Prostate gland (tissue), 2 donors: Measurements from ENCODE around the gene GFM2. TPM values are rescaled to one million over a fixed set of nuclear protein-coding genes. Genes with fewer than 3 reads are reported as not detected.

Experiments used
- DNase-seq: peaks from one replicate; pipeline ENCODE4 v3.0.0-alpha.2; 2019; ENCODE audit warnings: low spot score
- H3K27ac ChIP-seq, 2 donors: fragments of 200-600 bp; sonication (generic); 2 replicates each; pipeline ENCODE4 v1.5.1; 2017 to 2019
- H3K27me3 ChIP-seq: fragments of 200-600 bp; sonication (generic); replicated peaks from 2 replicates; pipeline ENCODE4 v1.5.1; 2019; ENCODE audit not compliant: insufficient read depth
- H3K36me3 ChIP-seq, 2 donors: fragments of 200-600 bp; sonication (generic); 1 replicate in 1 of 2; 2 replicates in 1 of 2; pipeline versions ENCODE4 v1.5.1 to v1.8.1; 2017 to 2019
- H3K4me1 ChIP-seq: fragments of 200-600 bp; sonication (generic); replicated peaks from 2 replicates; pipeline ENCODE4 v1.5.1; 2019
- H3K4me3 ChIP-seq, 2 donors: fragments of 200-600 bp; sonication (generic); 2 replicates each; pipeline ENCODE4 v1.5.1; 2017 to 2019
- H3K9me3 ChIP-seq: fragments of 200-600 bp; sonication (generic); 2 replicates; pipeline ENCODE4 v1.5.1; 2017
- POLR2A ChIP-seq: fragments of 450-650 bp; IDR thresholded peaks from one replicate; pipeline ENCODE4 v1.6.1; 2016; ENCODE audit warnings: antibody characterized with exemption, mild to moderate bottlenecking
- POLR2AphosphoS5 ChIP-seq: sonication (generic); formaldehyde crosslinking; IDR thresholded peaks from one replicate; pipeline ENCODE4 v1.6.1; 2017; ENCODE audit warnings: antibody characterized with exemption
- WGBS: methylation state at CpG from one replicate; pipeline ENCODE4 v1.1.5; 2018; 5-methylcytosine and 5-hydroxymethylcytosine counted together
- intact Hi-C: fragments of 100-400 bp; cut with DNase I; formaldehyde crosslinking; loops from one replicate; pipeline ENCODE4 v1.14.2; 2022
- total RNA-seq, 2 donors: library from RNA; depleted of rRNA; stranded (reverse); fragments of >200 nt; gene quantifications; one replicate each; pipeline ENCODE4 v1.1.0, GENCODE V29; 2016
- TF ChIP-seq, protein P1 (sequence below), 4 experiments: fragments of 200-600 bp in 2 of 4; fragments of 450-650 bp in 2 of 4; sonication (generic) in 2 of 4; IDR thresholded peaks; 1 replicate in 3 of 4; 2 replicates in 1 of 4; pipeline ENCODE4 v1.5.1; 2016 to 2019; ENCODE audit warnings: antibody characterized with exemption in 4 of 4, mild to moderate bottlenecking in 2 of 4, moderate library complexity in 2 of 4

GFM2 gene
- total RNA-seq, 2 donors from 2014 or later = 21.9 to 34.7 TPM

DNA sequence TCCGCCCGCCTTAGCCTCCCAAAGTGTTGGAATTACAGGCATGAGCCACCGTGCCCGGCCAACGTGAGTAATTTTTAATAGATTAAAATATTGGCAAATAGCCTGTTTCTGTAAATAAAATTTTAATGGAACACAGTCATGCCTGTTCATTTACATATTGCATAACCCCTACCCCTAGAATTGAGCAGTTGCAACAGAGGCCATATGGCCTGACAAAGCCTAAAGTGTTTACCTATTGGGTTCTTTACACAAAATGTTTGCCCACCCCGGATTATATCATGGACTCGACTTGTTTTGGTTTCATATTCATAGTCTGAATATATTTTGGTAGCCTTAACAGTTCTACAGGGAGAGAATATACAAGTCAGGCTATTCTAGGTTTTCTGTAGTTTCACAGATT, 5.4 kb upstream of the GFM2 start:
- peaks cover 0 to 2% of the 10 kb centered on the region in 2 donors for H3K36me3 ChIP-seq

GRCh38 chr5:74767579-74767913, 629 bp upstream of the GFM2 start:
- peak overlapping the region; percentile 80 to 81 for H3K27ac ChIP-seq
- intact Hi-C loops = loop anchor here (2.0 to 5.0 kb wide), 2 partner anchors 95 to 151 kb away; no protein-coding TSS in a partner anchor
- H3K4me1 ChIP-seq = peaks cover 5% of the 10 kb centered on the region
- no peak for TF ChIP-seq POLR2AphosphoS5
- WGBS = 0% methylated on average over 9 of the region's 9 CpGs
- no peaks in the 10 kb centered on the region for H3K27me3 ChIP-seq
- H3K4me3 ChIP-seq = peak overlapping the region; percentile 87 to 94
- no peaks in the 10 kb centered on the region for H3K9me3 ChIP-seq
- peaks cover 0 to 2% of the 10 kb centered on the region in 2 donors for H3K36me3 ChIP-seq
- DNase-seq = peak; percentile 4

More for the DNA sequence above, 5.4 kb upstream of the GFM2 start:
- H3K27ac ChIP-seq = no peak overlapping the region
- 67% methylated on average over 7 of the region's 7 CpGs for WGBS
- intact Hi-C loops = no loop called here
- DNase-seq = no peak
- TF ChIP-seq POLR2A (no peak), POLR2AphosphoS5 (no peak)
- TF ChIP-seq, protein P1, sequence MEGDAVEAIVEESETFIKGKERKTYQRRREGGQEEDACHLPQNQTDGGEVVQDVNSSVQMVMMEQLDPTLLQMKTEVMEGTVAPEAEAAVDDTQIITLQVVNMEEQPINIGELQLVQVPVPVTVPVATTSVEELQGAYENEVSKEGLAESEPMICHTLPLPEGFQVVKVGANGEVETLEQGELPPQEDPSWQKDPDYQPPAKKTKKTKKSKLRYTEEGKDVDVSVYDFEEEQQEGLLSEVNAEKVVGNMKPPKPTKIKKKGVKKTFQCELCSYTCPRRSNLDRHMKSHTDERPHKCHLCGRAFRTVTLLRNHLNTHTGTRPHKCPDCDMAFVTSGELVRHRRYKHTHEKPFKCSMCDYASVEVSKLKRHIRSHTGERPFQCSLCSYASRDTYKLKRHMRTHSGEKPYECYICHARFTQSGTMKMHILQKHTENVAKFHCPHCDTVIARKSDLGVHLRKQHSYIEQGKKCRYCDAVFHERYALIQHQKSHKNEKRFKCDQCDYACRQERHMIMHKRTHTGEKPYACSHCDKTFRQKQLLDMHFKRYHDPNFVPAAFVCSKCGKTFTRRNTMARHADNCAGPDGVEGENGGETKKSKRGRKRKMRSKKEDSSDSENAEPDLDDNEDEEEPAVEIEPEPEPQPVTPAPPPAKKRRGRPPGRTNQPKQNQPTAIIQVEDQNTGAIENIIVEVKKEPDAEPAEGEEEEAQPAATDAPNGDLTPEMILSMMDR (IDR thresholded peaks at IDR 0.05) = no peak
- no peak overlapping the region for H3K4me3 ChIP-seq
- H3K9me3 ChIP-seq = no peaks in the 10 kb centered on the region
- no peaks in the 10 kb centered on the region for H3K27me3 ChIP-seq
- H3K4me1 ChIP-seq = peaks cover 5% of the 10 kb centered on the region

- intact Hi-C loops = loop anchor here (2.0 to 5.0 kb wide), 2 partner anchors 94 to 152 kb away; no protein-coding TSS in a partner anchor
- H3K4me1 ChIP-seq = peaks cover 5% of the 10 kb centered on the region
- peak overlapping the region; percentile 80 to 81 for H3K27ac ChIP-seq
- no peaks in the 10 kb centered on the region for H3K27me3 ChIP-seq
- peak overlapping the region; percentile 87 to 94 for H3K4me3 ChIP-seq
- 0% methylated on average over 10 of the region's 10 CpGs for WGBS
- TF ChIP-seq POLR2AphosphoS5 = no peak
- TF ChIP-seq, protein P1 (IDR thresholded peaks at IDR 0.05) = peak in 3 of 4 experiments; percentile 39 to 69 (median 49)
- peaks cover 0 to 2% of the 10 kb centered on the region in 2 donors for H3K36me3 ChIP-seq
- DNase-seq = peak; percentile 10
- H3K9me3 ChIP-seq = no peaks in the 10 kb centered on the region
These were observed 484 bp downstream of the GFM2 start for GRCh38 chr5:74766418-74766848.

- 59% methylated on average over 27 of the region's 27 CpGs for WGBS
- intact Hi-C loops = loop anchor here (2.0 to 5.0 kb wide), 2 partner anchors 94 to 153 kb away; no protein-coding TSS in a partner anchor
- Histone ChIP-seq H3K27me3 (no peaks in the 10 kb centered on the region), H3K4me1 (peaks cover 5% of the 10 kb centered on the region), H3K4me3 (peak overlapping the region; percentile 87 to 94), H3K9me3 (no peaks in the 10 kb centered on the region), H3K36me3 (peaks cover 0 to 2% of the 10 kb centered on the region in 2 donors), H3K27ac (no peak overlapping the region)
- TF ChIP-seq POLR2AphosphoS5 = no peak
- TF ChIP-seq POLR2A = no peak
- TF ChIP-seq, protein P1 (IDR thresholded peaks at IDR 0.05) = no peak
- no peak for DNase-seq
These were observed 988 bp downstream of the GFM2 start for GRCh38 chr5:74765929-74766328.

GRCh38 chr5:74765201-74765600, 1.7 kb downstream of the GFM2 start:
- intact Hi-C loops = loop anchor here (5.0 kb wide), 1 partner anchor 93 kb away; no protein-coding TSS in a partner anchor
- TF ChIP-seq POLR2A (no peak), POLR2AphosphoS5 (no peak)
- TF ChIP-seq, protein P1 (IDR thresholded peaks at IDR 0.05) = no peak
- Histone ChIP-seq H3K4me1 (peaks cover 5% of the 10 kb centered on the region), H3K4me3 (no peak overlapping the region), H3K27me3 (no peaks in the 10 kb centered on the region), H3K9me3 (no peaks in the 10 kb centered on the region), H3K36me3 (no peaks in the 10 kb centered on the region), H3K27ac (no peak overlapping the region)
- DNase-seq = no peak
- 50% methylated on average over 9 of the region's 9 CpGs for WGBS
